BE2C (cell line): Measurements from ENCODE around the gene UBAC1.

Source experiments
- DNase-seq: peaks from one replicate; pipeline ENCODE4 v3.0.0-alpha.2; 2020
- H3K27me3 ChIP-seq: fragments of 250-450 bp; sonication (Bioruptor Pico); 2 replicates; pipeline ENCODE4 v1.5.1; 2020; ENCODE audit warnings: mild to moderate bottlenecking
- H3K36me3 ChIP-seq: fragments of 250-450 bp; sonication (Bioruptor Pico); 2 replicates; pipeline ENCODE4 v1.5.1; 2020; ENCODE audit warnings: mild to moderate bottlenecking
- H3K4me1 ChIP-seq: fragments of 250-450 bp; sonication (Bioruptor Pico); 2 replicates; pipeline ENCODE4 v1.5.1; 2020
- H3K4me3 ChIP-seq: 2 replicates; pipeline ENCODE4 v1.5.1; 2011; ENCODE audit warnings: low read depth, low read length
- H3K9me3 ChIP-seq: fragments of 250-450 bp; sonication (Bioruptor Pico); 2 replicates; pipeline ENCODE4 v1.5.1; 2020
- TF ChIP-seq, protein P1 (sequence below): IDR thresholded peaks from 2 replicates; pipeline ENCODE4 v1.5.1; 2012; ENCODE audit warnings: mild to moderate bottlenecking, low read depth, low read length

Gene UBAC1

DNA sequence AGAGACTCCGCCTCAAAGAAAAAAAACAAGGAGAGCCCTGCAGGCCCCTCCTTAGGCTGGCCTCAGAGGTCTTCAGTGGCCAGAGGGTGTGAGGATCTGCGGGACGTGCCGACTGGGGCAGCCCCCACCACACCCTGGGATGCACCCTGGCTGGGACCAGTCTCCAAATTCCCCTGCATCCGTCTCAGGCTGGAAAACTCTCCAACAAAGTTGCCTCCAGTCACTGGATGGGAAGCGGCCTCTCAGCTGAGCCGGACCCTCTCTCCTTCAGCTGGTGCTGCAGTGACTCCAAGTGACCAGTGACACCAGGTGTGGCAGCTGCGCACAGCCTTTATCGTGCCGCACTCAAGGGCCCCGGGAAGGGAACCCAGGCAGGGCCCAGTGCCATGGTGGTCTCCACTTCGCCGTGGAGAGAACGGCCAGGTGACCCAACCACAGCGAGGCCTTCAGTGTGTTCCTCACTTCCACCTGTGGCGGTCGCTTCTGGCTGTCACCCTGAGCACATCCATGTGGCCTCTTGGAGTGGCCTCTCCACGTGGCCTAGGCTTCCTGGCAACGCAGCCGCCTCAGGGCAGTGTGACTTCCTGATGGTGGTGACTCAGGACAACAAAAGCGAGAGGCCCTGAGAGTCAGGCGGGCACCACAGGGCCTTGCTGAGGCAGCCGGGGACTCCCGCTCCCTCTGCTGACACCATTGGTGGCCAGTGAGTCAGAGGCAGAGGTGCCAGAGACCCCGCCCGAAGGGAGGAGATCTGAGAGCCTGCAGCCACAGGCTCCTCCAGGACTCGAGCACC lies 34.6 kb downstream of the UBAC1 start:
- DNase-seq: no peak
- H3K4me3 ChIP-seq: no peak overlapping the region
- TF ChIP-seq, protein P1, sequence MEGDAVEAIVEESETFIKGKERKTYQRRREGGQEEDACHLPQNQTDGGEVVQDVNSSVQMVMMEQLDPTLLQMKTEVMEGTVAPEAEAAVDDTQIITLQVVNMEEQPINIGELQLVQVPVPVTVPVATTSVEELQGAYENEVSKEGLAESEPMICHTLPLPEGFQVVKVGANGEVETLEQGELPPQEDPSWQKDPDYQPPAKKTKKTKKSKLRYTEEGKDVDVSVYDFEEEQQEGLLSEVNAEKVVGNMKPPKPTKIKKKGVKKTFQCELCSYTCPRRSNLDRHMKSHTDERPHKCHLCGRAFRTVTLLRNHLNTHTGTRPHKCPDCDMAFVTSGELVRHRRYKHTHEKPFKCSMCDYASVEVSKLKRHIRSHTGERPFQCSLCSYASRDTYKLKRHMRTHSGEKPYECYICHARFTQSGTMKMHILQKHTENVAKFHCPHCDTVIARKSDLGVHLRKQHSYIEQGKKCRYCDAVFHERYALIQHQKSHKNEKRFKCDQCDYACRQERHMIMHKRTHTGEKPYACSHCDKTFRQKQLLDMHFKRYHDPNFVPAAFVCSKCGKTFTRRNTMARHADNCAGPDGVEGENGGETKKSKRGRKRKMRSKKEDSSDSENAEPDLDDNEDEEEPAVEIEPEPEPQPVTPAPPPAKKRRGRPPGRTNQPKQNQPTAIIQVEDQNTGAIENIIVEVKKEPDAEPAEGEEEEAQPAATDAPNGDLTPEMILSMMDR: no peak
- peaks cover 6% of the 10 kb centered on the region for H3K36me3 ChIP-seq
- no peaks in the 10 kb centered on the region for H3K4me1 ChIP-seq
- H3K9me3 ChIP-seq: no peaks in the 10 kb centered on the region
- H3K27me3 ChIP-seq: no peaks in the 10 kb centered on the region

DNA sequence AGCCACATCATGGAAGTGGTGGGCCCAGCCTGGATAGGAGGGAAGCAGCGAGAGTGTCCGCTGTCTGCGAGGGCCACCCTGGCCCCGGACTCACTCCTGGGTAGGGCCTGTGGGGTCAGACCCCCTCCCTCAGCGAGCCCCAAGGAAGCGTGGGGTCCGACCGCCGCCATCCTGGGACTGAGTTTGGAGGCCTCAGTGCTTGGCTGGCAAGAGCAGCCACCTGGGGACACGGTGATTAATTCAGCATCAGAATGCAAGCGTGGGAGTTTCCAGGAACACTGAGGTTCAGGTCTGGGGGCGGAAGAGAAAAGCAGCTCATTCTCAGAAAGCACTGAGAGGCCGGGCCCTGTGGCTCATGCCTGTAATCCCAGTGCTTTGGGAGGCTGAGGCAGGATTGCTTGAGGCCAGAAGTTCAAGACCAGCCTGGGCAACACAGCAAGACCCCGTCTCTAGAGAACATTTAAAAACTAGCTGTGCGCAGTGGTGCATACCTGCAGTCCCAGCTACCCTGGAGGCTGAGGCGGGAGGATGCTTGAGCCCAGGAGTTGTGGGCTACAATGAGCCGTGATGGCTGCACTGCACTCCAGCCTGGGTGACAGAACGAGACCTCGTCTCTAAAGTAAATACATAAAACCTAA lies 35.6 kb downstream of the UBAC1 start:
- Histone ChIP-seq H3K4me1 (no peaks in the 10 kb centered on the region; the same call in 1 of the 2 replicates), H3K36me3 (peaks cover 2% of the 10 kb centered on the region; the same call in 1 of the 2 replicates), H3K9me3 (no peaks in the 10 kb centered on the region), H3K4me3 (no peak overlapping the region), H3K27me3 (no peaks in the 10 kb centered on the region)
- DNase-seq: no peak
- TF ChIP-seq, protein P1: no peak

DNA sequence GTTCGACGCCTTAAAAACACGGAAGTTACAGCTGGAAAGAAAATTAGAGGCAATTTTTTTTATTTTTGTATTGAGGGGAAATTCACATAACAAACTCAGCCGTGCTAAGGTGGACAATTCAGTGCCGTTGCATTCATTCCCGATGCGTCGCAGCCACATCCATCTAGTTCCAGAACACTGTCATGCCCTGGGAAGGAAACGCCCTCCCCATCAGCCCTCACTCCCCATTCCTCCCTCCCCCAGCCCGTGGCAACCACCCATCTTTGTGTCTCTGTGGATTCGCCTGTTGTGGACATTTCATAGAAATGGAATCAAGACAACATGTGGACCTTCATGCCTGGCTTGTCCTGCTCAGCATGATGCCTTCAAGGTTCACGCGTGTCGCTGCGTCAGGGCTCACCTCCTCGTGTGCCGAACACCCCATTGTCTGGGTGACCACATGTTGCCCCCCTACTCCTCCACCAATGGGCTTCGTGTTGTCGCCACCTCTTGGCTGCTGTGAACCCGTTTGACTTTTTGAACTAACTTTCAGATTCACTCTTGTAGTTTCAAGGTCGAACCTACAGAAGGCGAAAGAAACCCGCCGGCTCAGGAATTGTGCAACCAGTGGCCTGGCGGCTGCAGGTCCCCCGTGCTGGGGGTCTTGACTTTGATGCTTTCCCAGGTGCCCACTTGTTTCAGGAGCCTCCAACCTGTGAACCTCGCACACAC lies 36.4 kb downstream of the UBAC1 start:
- TF ChIP-seq, protein P1: no peak
- Histone ChIP-seq H3K9me3 (no peaks in the 10 kb centered on the region), H3K4me3 (no peak overlapping the region), H3K4me1 (no peaks in the 10 kb centered on the region; the same call in 1 of the 2 replicates), H3K36me3 (peaks cover 2% of the 10 kb centered on the region; the same call in 1 of the 2 replicates), H3K27me3 (no peaks in the 10 kb centered on the region)
- DNase-seq: no peak

DNA sequence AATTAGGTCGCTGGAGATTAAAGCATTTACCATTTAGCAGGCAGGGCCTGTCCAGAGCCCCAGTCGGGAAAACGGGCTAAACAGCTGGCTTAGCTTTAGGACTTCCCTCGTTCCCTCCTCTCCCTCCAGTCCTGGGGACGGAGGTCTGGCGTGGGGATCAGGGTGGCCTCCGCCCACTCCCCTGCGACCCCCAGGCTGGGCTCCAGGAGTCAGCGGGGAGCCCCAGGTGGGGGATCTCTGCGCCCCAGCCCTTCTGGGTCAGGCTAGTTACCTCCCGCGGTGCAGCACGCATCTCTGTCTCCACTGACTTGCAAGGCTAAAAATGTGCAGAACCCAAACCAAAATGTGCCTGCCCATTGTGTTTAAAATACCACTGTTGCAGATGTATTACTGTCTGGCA lies 37.7 kb downstream of the UBAC1 start:
- TF ChIP-seq, protein P1: no peak

DNA sequence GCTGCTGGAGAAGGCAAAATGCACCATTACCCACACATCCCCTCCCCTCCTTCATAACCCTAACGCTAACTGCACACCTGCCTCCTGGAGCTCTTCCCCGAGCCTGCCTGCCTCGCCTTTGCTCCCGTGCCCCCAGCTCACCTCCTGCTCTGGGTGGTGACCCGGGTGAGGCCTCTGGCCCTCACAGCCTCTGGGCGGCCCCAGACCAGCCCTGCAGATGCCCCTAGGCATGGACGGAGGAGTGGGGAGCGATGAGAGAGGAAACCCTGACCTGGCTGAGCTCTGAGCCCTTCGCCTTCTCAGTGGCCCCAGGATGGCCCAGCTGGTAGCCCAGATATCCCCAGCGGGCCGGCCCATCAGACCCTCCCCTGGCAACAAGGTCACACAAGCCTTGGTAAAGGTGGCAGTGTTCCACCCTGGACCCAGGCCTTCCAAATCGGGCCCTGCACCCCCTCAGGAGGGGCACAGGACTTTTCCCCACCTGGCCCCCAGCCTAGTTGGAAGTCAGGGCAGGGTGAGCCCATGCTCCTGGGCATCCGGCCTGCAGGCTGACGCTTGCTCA lies 39.3 kb downstream of the UBAC1 start:
- no peak for DNase-seq
- peaks cover 5% of the 10 kb centered on the region for H3K9me3 ChIP-seq
- H3K4me1 ChIP-seq: no peaks in the 10 kb centered on the region; the same call in 1 of the 2 replicates
- H3K27me3 ChIP-seq: no peaks in the 10 kb centered on the region
- H3K4me3 ChIP-seq: no peak overlapping the region
- H3K36me3 ChIP-seq: peaks cover 2% of the 10 kb centered on the region; the same call in 1 of the 2 replicates
- TF ChIP-seq, protein P1: no peak

More for the DNA sequence above, 37.7 kb downstream of the UBAC1 start:
- no peak for DNase-seq
- Histone ChIP-seq H3K27me3 (no peaks in the 10 kb centered on the region), H3K4me3 (no peak overlapping the region), H3K4me1 (no peaks in the 10 kb centered on the region; the same call in 1 of the 2 replicates), H3K9me3 (no peaks in the 10 kb centered on the region), H3K36me3 (peaks cover 2% of the 10 kb centered on the region; the same call in 1 of the 2 replicates)
